ENCODE data around the gene ASTN2.

GRCh38 chr9:116480700-116481099, 934.2 kb downstream of the ASTN2 start:
- TF ChIP-seq, protein P1, sequence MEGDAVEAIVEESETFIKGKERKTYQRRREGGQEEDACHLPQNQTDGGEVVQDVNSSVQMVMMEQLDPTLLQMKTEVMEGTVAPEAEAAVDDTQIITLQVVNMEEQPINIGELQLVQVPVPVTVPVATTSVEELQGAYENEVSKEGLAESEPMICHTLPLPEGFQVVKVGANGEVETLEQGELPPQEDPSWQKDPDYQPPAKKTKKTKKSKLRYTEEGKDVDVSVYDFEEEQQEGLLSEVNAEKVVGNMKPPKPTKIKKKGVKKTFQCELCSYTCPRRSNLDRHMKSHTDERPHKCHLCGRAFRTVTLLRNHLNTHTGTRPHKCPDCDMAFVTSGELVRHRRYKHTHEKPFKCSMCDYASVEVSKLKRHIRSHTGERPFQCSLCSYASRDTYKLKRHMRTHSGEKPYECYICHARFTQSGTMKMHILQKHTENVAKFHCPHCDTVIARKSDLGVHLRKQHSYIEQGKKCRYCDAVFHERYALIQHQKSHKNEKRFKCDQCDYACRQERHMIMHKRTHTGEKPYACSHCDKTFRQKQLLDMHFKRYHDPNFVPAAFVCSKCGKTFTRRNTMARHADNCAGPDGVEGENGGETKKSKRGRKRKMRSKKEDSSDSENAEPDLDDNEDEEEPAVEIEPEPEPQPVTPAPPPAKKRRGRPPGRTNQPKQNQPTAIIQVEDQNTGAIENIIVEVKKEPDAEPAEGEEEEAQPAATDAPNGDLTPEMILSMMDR (conservative IDR thresholded peaks at IDR 0.05 in 1 of 2, IDR thresholded peaks at IDR 0.05 in 1 of 2; ENCODE audit: extremely low read depth in 1 of 2, insufficient read depth in 1 of 2, low read depth in 1 of 2, low read length in 2 of 2): no peak
- TF ChIP-seq EZH2 (IDR thresholded peaks at IDR 0.05; ENCODE audit: borderline replicate concordance, low read length): no peak
